H1 (cell line): ENCODE measurements around the gene JUN. TPM values are rescaled to one million over a fixed set of nuclear protein-coding genes. Genes with fewer than 3 reads are reported as not detected.

Experiments
- GTF2F1 ChIP-seq: IDR thresholded peaks from 2 replicates; pipeline ENCODE4 v1.6.1; 2012; ENCODE audit warnings: low read depth, low read length, improper control_type of control experiment, borderline replicate concordance
- TBP ChIP-seq: IDR thresholded peaks from 2 replicates; pipeline ENCODE4 v1.6.1; 2011; ENCODE audit warnings: low read depth, low read length, improper control_type of control experiment
- polyA plus RNA-seq, 7 experiments: library from polyadenylated mRNA; depleted of rRNA in 3 of 7; stranded (reverse) in 5 of 7; unstranded in 2 of 7; fragments of >200 nt in 5 of 7; fragments of 200-250 nt in 2 of 7; gene quantifications; 1 replicate in 5 of 7; 2 replicates in 1 of 7; 4 replicates in 1 of 7; pipeline versions ENCODE4 v1.2.1 to v1.2.3, GENCODE V29; 2011 to 2013; ENCODE audit warnings: missing spikeins in 2 of 7, mixed read lengths in 2 of 7
- total RNA-seq: library from RNA; stranded (reverse); fragmentation: NEBNext Ultra II Directional; extraction: Animal tissue kit (Norgen Biotek cat#: 25700); gene quantifications from 2 replicates; pipeline ENCODE4 v1.2.1, GENCODE V29; 2021
- TF ChIP-seq, protein P1 (sequence below): fragments of 300-600 bp; sonication (generic); IDR thresholded peaks from 2 replicates; pipeline ENCODE4 v1.7.1; 2012; ENCODE audit warnings: low read length, moderate library complexity, mild to moderate bottlenecking, inconsistent platforms; ENCODE audit not compliant: insufficient replicate concordance

JUN gene
- total and polyA plus RNA-seq, 2 of the 8 experiments (the other 6 are each of a cell fraction or from before 2014, with no cell fraction given), result 4.4 to 10.9 TPM

DNA sequence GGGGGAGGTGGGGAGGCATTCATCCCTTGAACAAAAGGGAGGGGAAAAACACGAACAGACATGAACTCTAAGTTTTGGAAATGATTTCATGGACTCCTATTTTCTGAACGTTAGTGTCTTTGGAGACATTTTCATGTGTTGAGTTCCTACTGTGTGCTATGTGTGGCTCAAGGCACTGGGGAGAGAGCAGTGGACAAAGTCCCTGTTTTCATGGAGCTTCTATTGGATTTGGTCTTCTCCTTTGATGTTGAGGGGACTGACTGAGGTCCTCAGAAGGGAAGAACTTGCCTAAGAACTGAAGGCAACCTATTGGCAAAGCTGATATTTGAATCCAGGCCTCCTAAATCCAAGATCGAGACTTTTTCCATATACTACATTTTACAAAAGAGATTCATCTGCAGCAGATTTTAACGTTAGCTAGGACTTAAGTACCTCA is 30.4 kb downstream of the JUN start (continued):
- TF ChIP-seq, protein P1, sequence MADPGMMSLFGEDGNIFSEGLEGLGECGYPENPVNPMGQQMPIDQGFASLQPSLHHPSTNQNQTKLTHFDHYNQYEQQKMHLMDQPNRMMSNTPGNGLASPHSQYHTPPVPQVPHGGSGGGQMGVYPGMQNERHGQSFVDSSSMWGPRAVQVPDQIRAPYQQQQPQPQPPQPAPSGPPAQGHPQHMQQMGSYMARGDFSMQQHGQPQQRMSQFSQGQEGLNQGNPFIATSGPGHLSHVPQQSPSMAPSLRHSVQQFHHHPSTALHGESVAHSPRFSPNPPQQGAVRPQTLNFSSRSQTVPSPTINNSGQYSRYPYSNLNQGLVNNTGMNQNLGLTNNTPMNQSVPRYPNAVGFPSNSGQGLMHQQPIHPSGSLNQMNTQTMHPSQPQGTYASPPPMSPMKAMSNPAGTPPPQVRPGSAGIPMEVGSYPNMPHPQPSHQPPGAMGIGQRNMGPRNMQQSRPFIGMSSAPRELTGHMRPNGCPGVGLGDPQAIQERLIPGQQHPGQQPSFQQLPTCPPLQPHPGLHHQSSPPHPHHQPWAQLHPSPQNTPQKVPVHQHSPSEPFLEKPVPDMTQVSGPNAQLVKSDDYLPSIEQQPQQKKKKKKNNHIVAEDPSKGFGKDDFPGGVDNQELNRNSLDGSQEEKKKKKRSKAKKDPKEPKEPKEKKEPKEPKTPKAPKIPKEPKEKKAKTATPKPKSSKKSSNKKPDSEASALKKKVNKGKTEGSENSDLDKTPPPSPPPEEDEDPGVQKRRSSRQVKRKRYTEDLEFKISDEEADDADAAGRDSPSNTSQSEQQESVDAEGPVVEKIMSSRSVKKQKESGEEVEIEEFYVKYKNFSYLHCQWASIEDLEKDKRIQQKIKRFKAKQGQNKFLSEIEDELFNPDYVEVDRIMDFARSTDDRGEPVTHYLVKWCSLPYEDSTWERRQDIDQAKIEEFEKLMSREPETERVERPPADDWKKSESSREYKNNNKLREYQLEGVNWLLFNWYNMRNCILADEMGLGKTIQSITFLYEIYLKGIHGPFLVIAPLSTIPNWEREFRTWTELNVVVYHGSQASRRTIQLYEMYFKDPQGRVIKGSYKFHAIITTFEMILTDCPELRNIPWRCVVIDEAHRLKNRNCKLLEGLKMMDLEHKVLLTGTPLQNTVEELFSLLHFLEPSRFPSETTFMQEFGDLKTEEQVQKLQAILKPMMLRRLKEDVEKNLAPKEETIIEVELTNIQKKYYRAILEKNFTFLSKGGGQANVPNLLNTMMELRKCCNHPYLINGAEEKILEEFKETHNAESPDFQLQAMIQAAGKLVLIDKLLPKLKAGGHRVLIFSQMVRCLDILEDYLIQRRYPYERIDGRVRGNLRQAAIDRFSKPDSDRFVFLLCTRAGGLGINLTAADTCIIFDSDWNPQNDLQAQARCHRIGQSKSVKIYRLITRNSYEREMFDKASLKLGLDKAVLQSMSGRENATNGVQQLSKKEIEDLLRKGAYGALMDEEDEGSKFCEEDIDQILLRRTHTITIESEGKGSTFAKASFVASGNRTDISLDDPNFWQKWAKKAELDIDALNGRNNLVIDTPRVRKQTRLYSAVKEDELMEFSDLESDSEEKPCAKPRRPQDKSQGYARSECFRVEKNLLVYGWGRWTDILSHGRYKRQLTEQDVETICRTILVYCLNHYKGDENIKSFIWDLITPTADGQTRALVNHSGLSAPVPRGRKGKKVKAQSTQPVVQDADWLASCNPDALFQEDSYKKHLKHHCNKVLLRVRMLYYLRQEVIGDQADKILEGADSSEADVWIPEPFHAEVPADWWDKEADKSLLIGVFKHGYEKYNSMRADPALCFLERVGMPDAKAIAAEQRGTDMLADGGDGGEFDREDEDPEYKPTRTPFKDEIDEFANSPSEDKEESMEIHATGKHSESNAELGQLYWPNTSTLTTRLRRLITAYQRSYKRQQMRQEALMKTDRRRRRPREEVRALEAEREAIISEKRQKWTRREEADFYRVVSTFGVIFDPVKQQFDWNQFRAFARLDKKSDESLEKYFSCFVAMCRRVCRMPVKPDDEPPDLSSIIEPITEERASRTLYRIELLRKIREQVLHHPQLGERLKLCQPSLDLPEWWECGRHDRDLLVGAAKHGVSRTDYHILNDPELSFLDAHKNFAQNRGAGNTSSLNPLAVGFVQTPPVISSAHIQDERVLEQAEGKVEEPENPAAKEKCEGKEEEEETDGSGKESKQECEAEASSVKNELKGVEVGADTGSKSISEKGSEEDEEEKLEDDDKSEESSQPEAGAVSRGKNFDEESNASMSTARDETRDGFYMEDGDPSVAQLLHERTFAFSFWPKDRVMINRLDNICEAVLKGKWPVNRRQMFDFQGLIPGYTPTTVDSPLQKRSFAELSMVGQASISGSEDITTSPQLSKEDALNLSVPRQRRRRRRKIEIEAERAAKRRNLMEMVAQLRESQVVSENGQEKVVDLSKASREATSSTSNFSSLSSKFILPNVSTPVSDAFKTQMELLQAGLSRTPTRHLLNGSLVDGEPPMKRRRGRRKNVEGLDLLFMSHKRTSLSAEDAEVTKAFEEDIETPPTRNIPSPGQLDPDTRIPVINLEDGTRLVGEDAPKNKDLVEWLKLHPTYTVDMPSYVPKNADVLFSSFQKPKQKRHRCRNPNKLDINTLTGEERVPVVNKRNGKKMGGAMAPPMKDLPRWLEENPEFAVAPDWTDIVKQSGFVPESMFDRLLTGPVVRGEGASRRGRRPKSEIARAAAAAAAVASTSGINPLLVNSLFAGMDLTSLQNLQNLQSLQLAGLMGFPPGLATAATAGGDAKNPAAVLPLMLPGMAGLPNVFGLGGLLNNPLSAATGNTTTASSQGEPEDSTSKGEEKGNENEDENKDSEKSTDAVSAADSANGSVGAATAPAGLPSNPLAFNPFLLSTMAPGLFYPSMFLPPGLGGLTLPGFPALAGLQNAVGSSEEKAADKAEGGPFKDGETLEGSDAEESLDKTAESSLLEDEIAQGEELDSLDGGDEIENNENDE, result no peak
- TF ChIP-seq GTF2F1 (no peak), TBP (no peak)
